Progenitor cell of endocrine pancreas (in vitro differentiated cells): ENCODE results near the gene GORASP2. TPM values are rescaled to one million over a fixed set of nuclear protein-coding genes. Genes with fewer than 3 reads are reported as not detected.

ENCODE experiments used
- DNase-seq: peaks from one replicate; pipeline ENCODE4 v3.0.0; 2021; ENCODE audit warnings: low spot score; ENCODE audit not compliant: unreplicated experiment
- H3K27ac Mint-ChIP-seq: 2 replicates; pipeline ENCODE4 v1.8.0; 2021; ENCODE audit warnings: mild to moderate bottlenecking, moderate library complexity, mixed read lengths
- H3K27me3 Mint-ChIP-seq: 2 replicates; pipeline ENCODE4 v1.8.0; 2021; ENCODE audit warnings: mixed read lengths
- H3K36me3 Mint-ChIP-seq: 2 replicates; pipeline ENCODE4 v1.8.0; 2022; ENCODE audit warnings: mixed read lengths; ENCODE audit not compliant: insufficient read depth
- H3K4me1 Mint-ChIP-seq: 2 replicates; pipeline ENCODE4 v1.8.0; 2021; ENCODE audit warnings: low read depth, mixed read lengths
- H3K4me3 Mint-ChIP-seq: 2 replicates; pipeline ENCODE4 v1.8.0; 2021; ENCODE audit warnings: low read depth, mild to moderate bottlenecking, moderate library complexity, mixed read lengths
- H3K9me3 Mint-ChIP-seq: 2 replicates; pipeline ENCODE4 v1.8.0; 2021; ENCODE audit warnings: low read depth, mixed read lengths
- CTCF ChIP-seq: fragments of 200-600 bp; sonication (generic); IDR thresholded peaks from one replicate; pipeline ENCODE4 v1.5.0; 2021; ENCODE audit warnings: antibody characterized with exemption, mild to moderate bottlenecking; ENCODE audit not compliant: unreplicated experiment
- total RNA-seq: library from RNA; stranded (reverse); gene quantifications from 2 replicates; pipeline ENCODE4 v1.2.1, GENCODE V29; 2021

Gene GORASP2
- total RNA-seq, 1 donor from 2014 or later: 64.3 TPM

- H3K27me3 Mint-ChIP-seq: peaks cover 23% of the 10 kb centered on the region
- no peak for TF ChIP-seq CTCF
These were observed 46.3 kb downstream of the GORASP2 start for GRCh38 chr2:170975127-170975942.

DNA sequence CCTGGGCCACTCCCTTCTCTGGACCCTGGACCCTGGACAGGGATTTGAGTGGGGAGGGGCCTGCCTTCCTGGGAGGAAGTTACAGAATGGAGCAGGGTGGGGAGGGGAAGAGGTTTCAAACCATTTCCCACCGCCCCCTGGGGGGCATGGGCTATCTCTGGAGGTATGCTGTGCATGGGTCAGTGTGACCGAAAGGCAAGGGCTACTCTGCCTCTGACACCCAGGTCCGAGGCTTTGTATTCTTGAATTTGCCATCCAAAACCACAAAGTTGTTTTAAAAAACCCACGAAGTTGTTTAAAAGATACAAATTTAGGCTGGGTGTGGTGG is 46.9 kb downstream of the GORASP2 start:
- H3K36me3 Mint-ChIP-seq: peaks cover 2% of the 10 kb centered on the region
- H3K27ac Mint-ChIP-seq: no peak overlapping the region
- no peak for TF ChIP-seq CTCF
- DNase-seq: no peak
- H3K4me3 Mint-ChIP-seq: no peak overlapping the region
- no peaks in the 10 kb centered on the region for H3K9me3 Mint-ChIP-seq
- H3K4me1 Mint-ChIP-seq: peaks cover 11% of the 10 kb centered on the region
- H3K27me3 Mint-ChIP-seq: peaks cover 26% of the 10 kb centered on the region

More at GRCh38 chr2:170975127-170975942, 46.3 kb downstream of the GORASP2 start:
- H3K36me3 Mint-ChIP-seq: peaks cover 2% of the 10 kb centered on the region
- H3K4me3 Mint-ChIP-seq: no peak overlapping the region
- no peak for DNase-seq
- peak overlapping the region; percentile 64 for H3K27ac Mint-ChIP-seq
- peaks cover 11% of the 10 kb centered on the region for H3K4me1 Mint-ChIP-seq
- H3K9me3 Mint-ChIP-seq: no peaks in the 10 kb centered on the region

DNA sequence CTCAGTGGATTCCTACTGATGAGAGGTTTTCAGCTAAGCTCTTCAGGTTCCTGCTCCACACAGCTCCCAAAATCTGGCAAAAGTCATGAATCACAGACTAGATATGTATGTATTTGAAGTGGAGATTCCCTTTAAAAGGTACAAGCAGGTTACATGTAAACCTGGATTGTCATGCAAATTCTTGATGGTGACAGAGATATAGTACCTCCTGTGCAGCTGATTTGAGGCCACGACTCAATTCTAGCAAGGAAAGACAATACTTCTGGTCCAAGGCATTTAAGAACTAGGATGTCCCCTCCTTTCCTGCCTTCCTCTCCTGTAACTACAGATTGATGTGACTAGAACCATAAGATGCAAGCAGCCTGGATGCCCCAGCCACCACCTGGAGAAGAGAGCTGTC is 55.0 kb downstream of the GORASP2 start:
- Mint-ChIP-seq H3K4me1 (no peaks in the 10 kb centered on the region), H3K4me3 (no peak overlapping the region), H3K27me3 (peaks cover 31% of the 10 kb centered on the region), H3K36me3 (peaks cover 4% of the 10 kb centered on the region), H3K9me3 (no peaks in the 10 kb centered on the region), H3K27ac (no peak overlapping the region)
- DNase-seq: no peak
- no peak for TF ChIP-seq CTCF

- no peak for TF ChIP-seq CTCF
- DNase-seq: no peak
- no peak overlapping the region for H3K27ac Mint-ChIP-seq
- no peak overlapping the region for H3K4me3 Mint-ChIP-seq
- peaks cover 4% of the 10 kb centered on the region for H3K36me3 Mint-ChIP-seq
- peaks cover 22% of the 10 kb centered on the region for H3K27me3 Mint-ChIP-seq
- H3K9me3 Mint-ChIP-seq: no peaks in the 10 kb centered on the region
- H3K4me1 Mint-ChIP-seq: no peaks in the 10 kb centered on the region
These were observed 56.4 kb downstream of the GORASP2 start for GRCh38 chr2:170985407-170985806.

DNA sequence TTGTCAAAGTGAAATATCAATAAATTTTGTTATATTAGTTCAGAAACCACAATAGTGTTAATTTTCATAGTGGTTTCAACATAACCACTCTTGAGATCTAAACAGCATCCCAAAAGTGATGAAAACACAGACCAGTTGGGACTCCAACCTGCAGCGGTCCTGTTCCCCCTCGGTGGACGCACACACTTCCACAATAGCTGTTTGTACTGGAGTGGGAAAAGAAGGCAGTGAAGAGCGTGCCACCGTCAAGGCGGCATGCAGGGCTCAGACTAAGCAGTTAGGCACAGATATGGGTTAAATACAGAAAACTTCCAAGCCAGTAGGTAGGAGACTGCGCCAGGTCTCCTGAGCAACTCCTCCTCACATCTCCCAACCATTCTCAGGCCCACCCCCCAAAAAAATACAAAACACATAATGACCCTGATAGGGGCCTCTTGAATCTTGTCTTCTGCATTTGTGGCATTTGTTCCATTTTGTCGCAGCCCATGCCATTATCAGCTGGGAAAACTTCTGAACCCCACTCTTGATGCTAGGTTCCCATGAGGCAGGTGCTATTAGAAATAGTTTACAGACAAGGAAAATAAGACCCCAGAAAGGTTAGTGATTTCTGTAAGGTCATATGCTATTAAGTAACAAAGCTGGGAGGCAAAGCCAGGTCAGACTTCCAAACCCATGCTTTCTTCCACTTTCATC is 57.7 kb downstream of the GORASP2 start:
- H3K9me3 Mint-ChIP-seq: no peaks in the 10 kb centered on the region
- H3K27ac Mint-ChIP-seq: no peak overlapping the region
- no peak for TF ChIP-seq CTCF
- no peaks in the 10 kb centered on the region for H3K4me1 Mint-ChIP-seq
- H3K27me3 Mint-ChIP-seq: peaks cover 11% of the 10 kb centered on the region
- H3K36me3 Mint-ChIP-seq: peaks cover 7% of the 10 kb centered on the region
- no peak for DNase-seq
- H3K4me3 Mint-ChIP-seq: no peak overlapping the region
